Measurements from ENCODE around the gene SKAP1.
"Not testable (repeated sequence)": the region's sequence is repeated elsewhere in the genome, so short reads cannot be mapped to it uniquely, and the experiment has no call there.

The SKAP1 gene

DNA sequence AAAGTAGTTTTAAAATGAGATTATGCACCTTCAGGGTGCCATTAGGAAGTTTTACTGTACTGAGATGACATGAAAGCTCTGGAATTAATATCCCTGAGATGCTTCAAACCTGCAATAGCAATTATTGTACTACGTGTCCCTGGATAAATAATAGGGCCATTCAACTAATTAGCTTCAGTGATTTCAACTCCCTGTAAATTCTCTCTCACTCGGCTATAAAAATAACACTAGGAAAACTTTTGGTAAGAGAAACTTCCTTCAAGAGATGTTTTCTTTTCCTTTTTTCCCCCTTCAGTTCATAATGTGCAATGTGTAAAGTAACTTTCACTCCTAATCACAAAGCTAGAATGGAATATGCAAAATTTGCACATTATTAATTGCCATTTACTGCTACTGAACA, 176.0 kb downstream of the SKAP1 start:
- TF ChIP-seq CTCF (IDR thresholded peaks at IDR 0.05; ENCODE audit: low read depth, low read length): no peak
- Histone ChIP-seq H3K9me3 (no peaks in the 10 kb centered on the region), H3K27me3 (peaks cover 90% of the 10 kb centered on the region), H3K4me3 (ENCODE audit: low read depth, low read length) (no peak overlapping the region), H3K36me3 (no peaks in the 10 kb centered on the region), H3K4me1 (no peaks in the 10 kb centered on the region)
- no peak for DNase-seq

DNA sequence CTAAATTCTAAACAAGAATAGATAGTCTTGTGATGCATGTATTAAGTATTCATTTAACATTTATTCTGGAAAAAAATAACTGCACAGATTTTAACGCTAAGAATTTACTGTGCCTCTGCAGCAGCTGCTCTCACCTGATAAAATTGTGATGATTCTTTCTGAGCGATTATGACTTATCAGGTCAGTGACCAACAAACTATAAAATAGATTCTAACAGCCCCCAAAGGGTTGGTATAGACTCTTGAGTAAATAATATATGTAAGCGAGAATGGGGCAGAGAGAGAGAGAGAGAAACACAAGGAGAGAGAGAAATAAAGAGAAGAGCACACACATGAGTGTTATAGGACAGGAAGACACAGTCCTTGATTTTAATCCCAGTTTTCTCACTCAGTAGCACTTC, 178.1 kb downstream of the SKAP1 start:
- H3K27me3 ChIP-seq: peaks cover 93% of the 10 kb centered on the region
- no peak for TF ChIP-seq CTCF (IDR thresholded peaks at IDR 0.05; ENCODE audit: low read depth, low read length)
- H3K36me3 ChIP-seq: no peaks in the 10 kb centered on the region

DNA sequence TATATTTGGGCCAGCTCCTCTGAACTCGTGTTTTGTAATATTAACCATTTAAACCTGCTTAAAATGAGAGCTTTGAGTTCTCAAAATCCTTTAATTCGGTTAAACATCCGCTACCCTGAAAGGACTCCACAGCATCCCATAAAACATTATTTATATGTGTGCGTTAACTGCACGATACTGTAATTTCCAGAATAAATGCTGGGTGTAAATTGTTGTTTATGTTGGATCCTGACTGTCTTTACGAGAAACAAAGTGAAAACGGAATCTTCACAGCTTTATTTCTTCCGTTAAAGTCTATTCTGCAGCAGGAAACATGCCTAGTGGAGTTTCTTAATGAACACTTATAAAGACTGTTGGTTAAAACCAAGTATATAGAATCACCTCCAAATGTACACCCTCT, 179.1 kb downstream of the SKAP1 start:
- Histone ChIP-seq H3K4me1 (no peaks in the 10 kb centered on the region), H3K27me3 (peaks cover 95% of the 10 kb centered on the region), H3K36me3 (no peaks in the 10 kb centered on the region), H3K4me3 (ENCODE audit: low read depth, low read length) (no peak overlapping the region), H3K9me3 (no peaks in the 10 kb centered on the region)
- no peak for DNase-seq
- no peak for TF ChIP-seq CTCF (IDR thresholded peaks at IDR 0.05; ENCODE audit: low read depth, low read length)

More for the DNA sequence above, 178.1 kb downstream of the SKAP1 start:
- Histone ChIP-seq H3K4me3 (ENCODE audit: low read depth, low read length) (no peak overlapping the region), H3K4me1 (no peaks in the 10 kb centered on the region), H3K9me3 (no peaks in the 10 kb centered on the region)
- no peak for DNase-seq

DNA sequence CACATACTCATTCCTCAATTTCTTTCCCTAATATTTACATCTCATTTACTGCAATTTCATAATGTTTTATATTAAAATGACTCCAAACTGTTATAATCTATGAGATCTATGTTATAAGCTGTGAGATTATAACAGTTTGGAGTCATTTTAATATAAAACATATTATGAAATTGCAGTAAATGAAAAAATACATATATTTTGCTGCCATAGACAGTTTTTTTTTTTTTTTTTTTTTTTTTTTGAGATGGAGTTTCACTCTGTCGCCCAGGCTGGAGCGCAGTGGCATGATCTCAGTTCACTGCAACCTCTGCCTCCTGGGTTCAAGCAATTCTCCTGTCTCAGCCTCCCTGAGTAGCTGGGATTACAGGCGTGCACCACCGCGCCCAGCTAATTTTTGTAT, 180.0 kb downstream of the SKAP1 start:
- not testable (repeated sequence) for H3K4me1 ChIP-seq; H3K4me3 ChIP-seq (ENCODE audit: low read depth, low read length); DNase-seq; H3K9me3 ChIP-seq; H3K36me3 ChIP-seq
- peaks cover 98% of the 10 kb centered on the region for H3K27me3 ChIP-seq

- no peak for TF ChIP-seq CTCF (IDR thresholded peaks at IDR 0.05; ENCODE audit: low read depth, low read length)
- H3K4me3 ChIP-seq (ENCODE audit: low read depth, low read length): no peak overlapping the region
- peaks cover 91% of the 10 kb centered on the region for H3K27me3 ChIP-seq
- H3K9me3 ChIP-seq: no peaks in the 10 kb centered on the region
- DNase-seq: no peak
- H3K36me3 ChIP-seq: no peaks in the 10 kb centered on the region
- no peaks in the 10 kb centered on the region for H3K4me1 ChIP-seq
These were observed 182.4 kb downstream of the SKAP1 start for GRCh38 chr17:48247603-48248002.

- no peak overlapping the region for H3K4me3 ChIP-seq (ENCODE audit: low read depth, low read length)
- H3K36me3 ChIP-seq: no peaks in the 10 kb centered on the region
- H3K27me3 ChIP-seq: peaks cover 91% of the 10 kb centered on the region
- DNase-seq: no peak
- no peaks in the 10 kb centered on the region for H3K9me3 ChIP-seq
- H3K4me1 ChIP-seq: no peaks in the 10 kb centered on the region
- TF ChIP-seq CTCF (IDR thresholded peaks at IDR 0.05; ENCODE audit: low read depth, low read length): no peak
These were observed 183.0 kb downstream of the SKAP1 start for GRCh38 chr17:48247038-48247437.

GRCh38 chr17:48246612-48247011, 183.4 kb downstream of the SKAP1 start:
- no peak for DNase-seq

DNA sequence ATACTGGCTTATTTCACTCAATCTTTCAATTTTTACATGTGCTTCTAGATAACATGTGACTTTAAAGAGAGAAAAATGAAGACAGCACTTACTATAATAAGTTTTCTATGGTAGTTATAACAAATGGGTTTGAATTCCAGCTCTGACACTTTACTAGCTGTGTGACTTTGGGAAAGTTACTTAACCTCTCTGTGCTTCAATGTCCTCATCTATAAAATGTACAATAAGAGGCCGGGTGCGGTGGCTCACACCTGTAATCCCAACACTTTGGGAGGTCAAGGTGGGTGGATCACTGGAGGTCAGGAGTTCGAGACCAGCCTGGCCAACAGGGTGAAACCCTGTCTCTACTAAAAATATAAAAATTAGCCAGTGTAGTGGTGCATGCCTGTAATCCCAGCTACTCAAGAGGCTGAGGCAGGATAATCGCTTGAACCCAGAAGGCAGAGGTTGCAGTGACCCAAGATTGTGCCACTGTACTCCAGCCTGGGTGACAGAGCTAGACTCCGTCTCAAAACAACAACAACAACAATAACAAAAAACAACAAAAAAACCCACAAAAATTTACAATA, 184.5 kb downstream of the SKAP1 start:
- not testable (repeated sequence) for H3K4me3 ChIP-seq (ENCODE audit: low read depth, low read length); H3K9me3 ChIP-seq; DNase-seq; H3K36me3 ChIP-seq; H3K4me1 ChIP-seq
- peaks cover 79% of the 10 kb centered on the region for H3K27me3 ChIP-seq

More at GRCh38 chr17:48246612-48247011, 183.4 kb downstream of the SKAP1 start:
- Histone ChIP-seq H3K4me3 (ENCODE audit: low read depth, low read length) (no peak overlapping the region), H3K36me3 (no peaks in the 10 kb centered on the region), H3K9me3 (no peaks in the 10 kb centered on the region), H3K27me3 (peaks cover 90% of the 10 kb centered on the region), H3K4me1 (no peaks in the 10 kb centered on the region)
- no peak for TF ChIP-seq CTCF (IDR thresholded peaks at IDR 0.05; ENCODE audit: low read depth, low read length)

Measured in BE2C (cell line).